ENCODE results near the gene ECSIT. TPM values are rescaled to one million over a fixed set of nuclear protein-coding genes. Genes with fewer than 3 reads are reported as not detected.
"Not testable (repeated sequence)": the region's sequence is repeated elsewhere in the genome, so short reads cannot be mapped to it uniquely, and the experiment has no call there.

Gene ECSIT
- total RNA-seq, 6 experiments from 2014 or later, result 25.0 to 45.5 (median 37.7) TPM

- DNase-seq (no peak), ATAC-seq (no peak)
- H3K36me3 ChIP-seq, result no peaks in the 10 kb centered on the region
- H3K27ac ChIP-seq, result no peak overlapping the region
- no peaks in the 10 kb centered on the region for H3K27me3 ChIP-seq
- no peaks in the 10 kb centered on the region for H3K4me1 ChIP-seq
- intact Hi-C loops (cut with DNase I), result no loop called here
- no peaks in the 10 kb centered on the region for H3K9me3 ChIP-seq
- TF ChIP-seq, protein P1, sequence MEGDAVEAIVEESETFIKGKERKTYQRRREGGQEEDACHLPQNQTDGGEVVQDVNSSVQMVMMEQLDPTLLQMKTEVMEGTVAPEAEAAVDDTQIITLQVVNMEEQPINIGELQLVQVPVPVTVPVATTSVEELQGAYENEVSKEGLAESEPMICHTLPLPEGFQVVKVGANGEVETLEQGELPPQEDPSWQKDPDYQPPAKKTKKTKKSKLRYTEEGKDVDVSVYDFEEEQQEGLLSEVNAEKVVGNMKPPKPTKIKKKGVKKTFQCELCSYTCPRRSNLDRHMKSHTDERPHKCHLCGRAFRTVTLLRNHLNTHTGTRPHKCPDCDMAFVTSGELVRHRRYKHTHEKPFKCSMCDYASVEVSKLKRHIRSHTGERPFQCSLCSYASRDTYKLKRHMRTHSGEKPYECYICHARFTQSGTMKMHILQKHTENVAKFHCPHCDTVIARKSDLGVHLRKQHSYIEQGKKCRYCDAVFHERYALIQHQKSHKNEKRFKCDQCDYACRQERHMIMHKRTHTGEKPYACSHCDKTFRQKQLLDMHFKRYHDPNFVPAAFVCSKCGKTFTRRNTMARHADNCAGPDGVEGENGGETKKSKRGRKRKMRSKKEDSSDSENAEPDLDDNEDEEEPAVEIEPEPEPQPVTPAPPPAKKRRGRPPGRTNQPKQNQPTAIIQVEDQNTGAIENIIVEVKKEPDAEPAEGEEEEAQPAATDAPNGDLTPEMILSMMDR (IDR thresholded peaks at IDR 0.05), result no peak
- TF ChIP-seq POLR2A (IDR thresholded peaks at IDR 0.05), result no peak
- WGBS (ENCODE audit: insufficient coverage, low coverage, low lambda C conversion rate, missing lambda C conversion rate), result 4% methylated on average over 2 of the region's 2 CpGs
- H3K4me3 ChIP-seq, result no peak overlapping the region
Observed at GRCh38 chr19:11461453-11461852, 67.5 kb downstream of the ECSIT start.

GRCh38 chr19:11460207-11460606, 68.7 kb downstream of the ECSIT start:
- Histone ChIP-seq H3K4me1 (no peaks in the 10 kb centered on the region), H3K9me3 (no peaks in the 10 kb centered on the region), H3K36me3 (no peaks in the 10 kb centered on the region), H3K27ac (no peak overlapping the region), H3K27me3 (no peaks in the 10 kb centered on the region), H3K4me3 (no peak overlapping the region)
- ATAC-seq (no peak), DNase-seq (no peak)
- WGBS (ENCODE audit: insufficient coverage, low coverage, low lambda C conversion rate, missing lambda C conversion rate), result 51% methylated on average over 4 of the region's 4 CpGs
- intact Hi-C loops (cut with DNase I), result no loop called here
- no peak for TF ChIP-seq POLR2A (IDR thresholded peaks at IDR 0.05)
- TF ChIP-seq, protein P1 (IDR thresholded peaks at IDR 0.05), result no peak

DNA sequence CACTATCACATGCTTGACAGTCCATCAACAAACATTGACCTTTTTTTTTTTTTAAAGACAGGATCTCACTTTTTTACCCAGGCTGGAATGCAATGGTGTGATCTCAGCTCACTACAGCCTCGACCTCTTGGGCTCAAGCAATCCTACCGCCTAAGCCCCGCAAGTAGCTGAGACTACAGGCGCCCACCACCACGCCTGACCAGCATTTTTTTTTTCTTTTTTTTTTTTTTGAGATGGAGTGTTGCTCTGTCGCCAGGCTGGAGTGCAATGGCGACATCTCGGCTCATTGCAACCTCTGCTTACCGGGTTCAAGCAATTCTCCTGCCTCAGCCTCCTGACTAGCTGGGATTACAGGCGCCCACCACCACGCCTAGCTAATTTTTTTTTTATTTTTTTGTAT, 70.0 kb downstream of the ECSIT start:
- ATAC-seq; H3K27me3 ChIP-seq; H3K4me3 ChIP-seq; H3K4me1 ChIP-seq; DNase-seq; intact Hi-C loops (cut with DNase I); H3K36me3 ChIP-seq; H3K9me3 ChIP-seq; H3K27ac ChIP-seq: not testable (repeated sequence)
- WGBS (ENCODE audit: insufficient coverage, low coverage, low lambda C conversion rate, missing lambda C conversion rate), result 72% methylated on average over 6 of the region's 11 CpGs

- no peaks in the 10 kb centered on the region for H3K4me1 ChIP-seq
- 60% methylated on average over 6 of the region's 19 CpGs for WGBS (ENCODE audit: insufficient coverage, low coverage, low lambda C conversion rate, missing lambda C conversion rate)
- no peak overlapping the region for H3K27ac ChIP-seq
- TF ChIP-seq, protein P1 (IDR thresholded peaks at IDR 0.05), result no peak
- no peak for TF ChIP-seq POLR2A (IDR thresholded peaks at IDR 0.05)
- H3K9me3 ChIP-seq, result no peaks in the 10 kb centered on the region
- ATAC-seq (no peak), DNase-seq (no peak)
- intact Hi-C loops (cut with DNase I), result no loop called here
- H3K36me3 ChIP-seq, result no peaks in the 10 kb centered on the region
- no peak overlapping the region for H3K4me3 ChIP-seq
- no peaks in the 10 kb centered on the region for H3K27me3 ChIP-seq
Observed at GRCh38 chr19:11458236-11458900, 70.6 kb downstream of the ECSIT start.

DNA sequence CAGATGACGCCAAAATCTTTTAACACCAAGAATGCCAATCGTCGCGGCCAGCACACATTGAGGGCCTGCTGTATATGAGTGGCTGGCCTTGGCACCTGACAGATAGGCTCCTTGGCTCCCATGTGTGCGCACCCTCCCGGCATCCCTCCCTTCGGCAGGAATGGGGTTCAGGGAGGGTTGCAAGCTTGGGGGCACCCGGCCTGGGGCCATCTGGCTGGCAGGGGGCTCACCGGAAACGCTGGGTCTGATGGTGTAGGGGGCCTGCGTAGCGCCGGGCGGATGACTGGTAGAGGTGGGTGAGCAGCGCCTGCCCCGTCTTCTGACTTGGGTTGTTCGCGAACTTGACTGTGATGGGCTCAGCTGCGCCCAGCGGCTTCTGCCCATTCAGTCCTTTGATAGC, 71.1 kb downstream of the ECSIT start:
- intact Hi-C loops (cut with DNase I), result no loop called here
- Histone ChIP-seq H3K36me3 (no peaks in the 10 kb centered on the region), H3K4me3 (no peak overlapping the region), H3K27ac (no peak overlapping the region), H3K27me3 (no peaks in the 10 kb centered on the region), H3K9me3 (no peaks in the 10 kb centered on the region), H3K4me1 (no peaks in the 10 kb centered on the region)
- ATAC-seq (no peak), DNase-seq (no peak)
- no peak for TF ChIP-seq POLR2A (IDR thresholded peaks at IDR 0.05)
- TF ChIP-seq, protein P1 (IDR thresholded peaks at IDR 0.05), result no peak
- 52% methylated on average over 5 of the region's 20 CpGs for WGBS (ENCODE audit: insufficient coverage, low coverage, low lambda C conversion rate, missing lambda C conversion rate)
